ENCODE data around the gene SYCN.

DNA sequence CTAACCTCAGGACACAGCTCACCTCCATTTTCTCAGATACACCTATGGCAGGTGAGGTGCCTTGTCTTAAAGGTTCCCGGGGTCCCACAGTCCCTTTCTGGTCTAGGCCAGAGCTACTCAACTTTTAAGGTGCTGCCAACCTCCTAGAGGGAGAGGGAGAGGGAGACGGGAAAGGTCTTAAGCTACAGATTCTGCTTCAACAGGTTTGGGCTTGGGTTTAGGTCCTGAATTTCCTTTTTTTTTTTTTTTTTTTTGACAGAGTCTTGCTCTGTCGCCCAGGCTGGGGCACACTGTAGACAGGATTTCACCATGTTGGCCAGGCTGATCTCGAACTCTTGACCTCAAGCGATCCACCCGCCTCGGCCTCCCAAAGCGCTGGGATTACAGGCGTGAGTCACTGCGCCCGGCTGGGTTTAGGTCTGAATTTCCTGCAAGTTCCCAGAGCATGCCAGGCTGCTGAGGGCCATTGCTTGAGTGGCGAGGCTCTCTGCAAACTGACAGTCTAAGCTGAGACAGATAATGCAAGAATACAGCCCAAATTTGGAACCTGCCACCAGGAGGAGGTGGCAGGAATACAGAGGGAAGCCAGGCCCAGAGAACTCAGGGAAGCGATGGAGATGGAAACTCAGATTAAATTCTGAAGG lies 7.8 kb upstream of the SYCN start:
- TF ChIP-seq CTCF (IDR thresholded peaks at IDR 0.05) = no peak
- no peak for TF ChIP-seq EZH2 (IDR thresholded peaks at IDR 0.05; ENCODE audit: borderline replicate concordance, insufficient read depth, low read depth, low read length, poor library complexity, severe bottlenecking)
